Sciatic nerve (tissue), 2 donors: ENCODE data around the gene CEP57. TPM values are rescaled to one million over a fixed set of nuclear protein-coding genes. Genes with fewer than 3 reads are reported as not detected.
A peak's percentile ranks its signal among the peaks of the same experiment; 100 is the strongest.

ENCODE experiments used
- ATAC-seq: fragments of 200-7000 bp; cut with Tn5 transposase; one replicate; pipeline ENCODE4 v1.9.1; 2020; ENCODE audit warnings: mild to moderate bottlenecking, moderate library complexity
- DNase-seq: peaks from one replicate; pipeline ENCODE4 v3.0.0-alpha.2; 2020; ENCODE audit warnings: low spot score
- intact Hi-C: fragments of 100-400 bp; cut with DNase I; formaldehyde crosslinking; loops from one replicate; pipeline ENCODE4 v1.14.2; 2022
- total RNA-seq: library from RNA; stranded (reverse); fragmentation: NEBNext Ultra II Directional; extraction: Animal tissue kit (Norgen Biotek cat#: 25700); gene quantifications from one replicate; pipeline ENCODE4 v1.2.1, GENCODE V29; 2021
- donor health status: DM: no; HTN: no; CAD: no.
- donor health status: DM: no; HTN: no; CAD: no.

The CEP57 gene
- total RNA-seq, result 48.1 TPM

DNA sequence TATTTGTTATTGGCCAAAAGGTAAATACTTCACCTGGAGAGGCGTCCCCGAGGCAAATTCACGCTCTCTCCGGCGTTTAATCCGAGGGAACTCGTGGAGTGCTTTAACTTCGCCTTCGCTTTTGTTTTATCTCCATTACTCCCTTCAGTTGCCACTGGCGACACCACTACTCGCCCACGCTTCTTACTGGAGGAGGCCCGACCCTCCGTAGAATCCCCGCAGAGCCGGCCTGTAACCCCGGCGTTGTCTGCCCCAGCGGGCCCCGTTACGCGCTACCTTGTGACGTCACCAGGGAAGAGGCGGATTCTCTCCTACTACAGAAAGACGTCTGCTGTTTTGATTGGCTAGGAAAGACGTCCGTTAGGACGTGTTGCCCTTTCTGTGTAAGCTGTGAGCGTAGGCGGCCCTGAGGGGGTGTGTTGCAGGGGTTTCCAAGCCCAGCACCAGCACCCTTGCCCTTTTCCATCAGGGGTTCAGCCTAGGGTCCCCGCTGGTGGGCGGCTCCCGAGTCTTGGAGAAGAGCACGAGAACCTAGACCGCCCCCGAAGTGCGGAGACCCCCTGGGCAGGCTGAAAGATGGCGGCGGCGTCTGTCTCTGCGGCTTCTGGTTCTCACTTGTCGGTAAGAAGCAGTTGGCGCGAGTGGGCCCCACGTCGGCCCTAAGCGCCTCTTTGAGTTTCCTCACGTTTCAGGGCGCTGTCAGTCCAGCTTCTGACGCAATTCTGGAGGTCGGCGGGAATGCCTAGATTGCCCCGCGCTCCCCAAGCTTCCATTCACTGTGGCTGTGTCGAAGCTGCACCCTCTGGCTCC, at the start of gene CEP57:
TSS of gene CEP57 (plus strand) at position 376 of the 810 bp plus-strand sequence. CDS start at position 577, 201 bp downstream.
- intact Hi-C loops, result no loop called here
- ATAC-seq, result peak; percentile 96
- peak; percentile 98 for DNase-seq

DNA sequence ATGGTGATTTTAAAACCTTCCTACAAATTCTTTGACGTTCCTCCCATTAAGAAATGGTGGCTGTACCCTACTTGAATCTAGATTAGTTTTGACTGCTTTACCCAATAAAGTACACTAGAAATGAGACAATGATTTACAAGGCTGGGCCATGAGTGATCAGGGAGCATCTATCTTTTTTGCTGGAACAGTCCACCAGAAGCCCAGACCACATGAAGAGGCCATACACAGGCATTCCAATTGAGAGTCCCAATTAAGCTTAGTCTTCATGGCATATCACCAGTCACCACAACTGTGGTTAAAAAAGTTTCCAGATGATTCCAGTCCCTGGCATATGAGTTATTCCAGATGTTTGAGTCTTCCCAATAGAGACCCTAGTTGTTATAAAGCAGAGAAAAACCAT, 40.2 kb upstream of the CEP57 start:
- intact Hi-C loops, result no loop called here
- DNase-seq (no peak), ATAC-seq (no peak)

- intact Hi-C loops, result no loop called here
- DNase-seq, result no peak
- ATAC-seq, result no peak
Observed at GRCh38 chr11:95751515-95751914, 38.8 kb upstream of the CEP57 start.

- no peak for ATAC-seq
- intact Hi-C loops, result no loop called here
- DNase-seq, result no peak
Observed at GRCh38 chr11:95760941-95761340, 29.4 kb upstream of the CEP57 start.

DNA sequence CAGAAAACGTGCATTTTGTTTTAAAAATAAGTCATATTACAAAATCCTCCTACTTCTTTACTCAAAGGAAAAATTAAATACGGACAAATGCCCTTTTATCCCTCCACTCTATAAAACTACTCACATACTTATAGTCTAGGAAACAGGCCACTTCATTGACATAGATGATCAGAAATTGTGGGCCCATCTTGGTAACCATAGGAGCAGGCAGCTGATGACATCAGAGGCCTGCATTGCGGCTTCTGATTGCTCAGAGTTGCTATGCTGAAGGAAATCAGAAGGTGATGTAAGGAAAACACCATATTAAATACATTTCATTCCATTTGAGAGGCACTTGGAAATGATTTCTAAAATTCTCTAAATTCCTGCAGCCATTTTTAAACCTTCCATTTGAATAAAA, 27.8 kb upstream of the CEP57 start:
- DNase-seq (no peak), ATAC-seq (no peak)
- intact Hi-C loops, result no loop called here

- intact Hi-C loops, result loop anchor here (2.0 kb wide), 1 partner anchor 614 kb away; no protein-coding TSS in a partner anchor
- DNase-seq, result no peak
- peak; percentile 86 for ATAC-seq
Observed at GRCh38 chr11:95764267-95764898, 25.9 kb upstream of the CEP57 start.

- intact Hi-C loops, result no loop called here
- DNase-seq, result no peak
- ATAC-seq, result no peak
Observed at GRCh38 chr11:95766701-95767100, 23.6 kb upstream of the CEP57 start.

GRCh38 chr11:95767498-95767897, 22.8 kb upstream of the CEP57 start:
- ATAC-seq (peak; percentile 79), DNase-seq (no peak)
- intact Hi-C loops, result no loop called here

DNA sequence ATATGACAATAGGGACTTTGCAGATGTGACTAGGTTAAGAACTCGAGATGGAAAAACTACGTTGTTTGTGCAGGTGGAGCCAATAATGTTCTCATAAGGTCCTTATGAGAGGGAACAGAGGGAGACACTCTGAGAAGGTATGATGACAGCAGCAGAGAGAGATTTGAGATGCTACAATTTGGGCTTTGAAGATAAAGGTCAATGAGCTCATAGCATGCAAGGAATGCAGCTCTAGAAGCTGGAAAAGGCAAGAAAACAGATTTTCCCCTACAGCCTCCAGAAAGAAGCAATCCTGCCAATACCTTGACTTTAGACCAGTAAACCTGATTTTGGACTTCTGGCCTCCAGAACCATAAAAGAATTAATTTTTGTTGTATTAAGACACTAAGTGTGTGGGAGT, 21.8 kb upstream of the CEP57 start:
- DNase-seq (no peak), ATAC-seq (no peak)
- intact Hi-C loops, result no loop called here

GRCh38 chr11:95776859-95777258, 13.4 kb upstream of the CEP57 start:
- DNase-seq, result no peak
- intact Hi-C loops, result no loop called here
- peak; percentile 57 for ATAC-seq

DNA sequence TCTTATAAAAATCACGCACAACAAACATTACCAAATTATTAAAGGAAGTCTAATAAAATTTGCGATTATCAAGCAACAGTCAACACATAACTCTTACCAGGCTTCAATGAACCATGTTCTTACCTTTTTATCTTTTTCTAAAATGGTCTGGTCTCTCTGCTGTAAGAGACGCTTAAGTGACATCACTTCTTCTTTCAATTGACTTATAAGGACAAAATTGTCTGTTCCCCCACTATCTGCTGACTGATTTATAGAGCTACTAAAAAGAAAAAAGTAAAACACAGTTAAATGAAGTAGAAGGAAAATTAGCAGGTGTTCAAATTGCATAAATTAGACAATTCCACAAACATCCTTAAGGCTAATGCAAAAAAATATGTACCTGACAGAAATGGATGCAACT, 11.6 kb upstream of the CEP57 start:
- DNase-seq, result no peak
- no peak for ATAC-seq
- intact Hi-C loops, result no loop called here

DNA sequence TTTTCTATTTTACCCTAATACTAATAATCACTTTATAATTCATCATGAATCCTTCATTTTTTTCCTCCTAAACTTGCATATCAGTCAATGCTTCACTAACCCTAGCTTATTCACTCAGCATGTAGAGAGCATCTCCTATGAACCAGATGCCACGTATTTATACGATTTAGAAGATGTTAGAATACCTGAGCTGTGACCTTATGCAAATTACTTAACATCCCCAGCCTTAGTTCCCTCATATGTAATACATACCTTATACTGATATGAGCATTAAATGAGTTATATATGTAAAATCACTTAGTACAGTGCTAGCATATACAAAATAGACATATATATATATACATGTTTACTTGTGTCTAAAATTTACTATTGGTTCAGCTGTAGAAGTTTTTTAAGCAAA, 9.8 kb upstream of the CEP57 start:
- DNase-seq, result no peak
- intact Hi-C loops, result no loop called here
- ATAC-seq, result no peak

GRCh38 chr11:95788921-95789505, 1.3 kb upstream of the CEP57 start:
- no peak for ATAC-seq
- intact Hi-C loops, result no loop called here
- DNase-seq, result no peak

DNA sequence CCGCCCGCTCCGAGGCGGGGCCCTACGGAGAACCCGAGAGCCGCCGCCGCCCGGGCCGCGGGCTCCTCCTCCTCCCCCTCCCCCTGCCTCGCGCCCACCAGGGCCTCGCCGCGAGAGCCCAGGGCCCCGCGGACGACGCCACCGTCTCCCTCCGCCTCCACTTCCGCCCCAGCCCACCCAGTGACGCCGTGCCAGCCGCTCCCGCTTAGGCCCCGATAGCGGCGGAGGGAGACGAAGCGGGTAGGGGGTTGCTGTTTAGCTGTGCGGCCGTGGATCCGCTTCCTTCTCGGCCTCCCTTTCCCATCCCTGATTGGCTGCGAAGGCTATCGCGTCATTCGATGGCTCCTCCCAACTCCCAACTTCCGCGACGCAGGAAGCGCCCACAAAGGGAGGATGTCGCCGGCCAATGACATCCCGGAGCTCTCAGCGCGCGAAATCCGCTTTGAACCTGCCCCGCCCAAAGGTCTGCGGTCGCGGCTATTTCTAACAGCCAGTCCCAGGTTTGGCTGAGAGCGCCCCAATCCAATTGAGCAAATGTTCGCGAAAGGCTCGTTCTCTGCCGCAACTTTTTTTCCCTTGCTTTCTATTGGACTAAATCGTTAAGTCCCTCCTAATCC, 684 bp upstream of the CEP57 start, which contains the start of gene FAM76B:
TSS of gene FAM76B (minus strand) at position 277 of the 617 bp plus-strand sequence. CDS start 304 bp downstream, outside the sequence.
- peak; percentile 96 for ATAC-seq
- DNase-seq, result peak; percentile 97
- intact Hi-C loops, result no loop called here

- ATAC-seq (peak; percentile 16), DNase-seq (peak; percentile 79)
- intact Hi-C loops, result no loop called here
Observed at GRCh38 chr11:95790933-95791708, 823 bp downstream of the CEP57 start.

- intact Hi-C loops, result no loop called here
- no peak for ATAC-seq
- DNase-seq, result no peak
Observed at GRCh38 chr11:95791709-95792033, 1.4 kb downstream of the CEP57 start.

GRCh38 chr11:95792200-95792599, 1.9 kb downstream of the CEP57 start:
- no peak for DNase-seq
- intact Hi-C loops, result no loop called here
- no peak for ATAC-seq

- no peak for ATAC-seq
- intact Hi-C loops, result no loop called here
- no peak for DNase-seq
Observed at GRCh38 chr11:95792700-95793099, 2.4 kb downstream of the CEP57 start.

GRCh38 chr11:95793116-95793515, 2.8 kb downstream of the CEP57 start:
- intact Hi-C loops, result no loop called here
- ATAC-seq, result no peak
- DNase-seq, result no peak
